ENCODE data around the gene TMED10.

The TMED10 gene

GRCh38 chr14:75175677-75176141 is 703 bp downstream of the TMED10 start:
- H3K36me3 ChIP-seq (replicated peaks), result peaks cover 2% of the 10 kb centered on the region
- peak overlapping the region; percentile 73 for H3K4me3 ChIP-seq (ENCODE audit: low read depth, low read length)
- in situ Hi-C loops (cut with HindIII; ENCODE audit: low pct_ligation_motif_present, low sequenced_read_pairs), result no loop called here
- no peaks in the 10 kb centered on the region for H3K27me3 ChIP-seq (replicated peaks)
- no peak for TF ChIP-seq CTCF (IDR thresholded peaks at IDR 0.05; ENCODE audit: low read depth, low read length, missing control alignments)
- H3K27ac ChIP-seq, result peak overlapping the region; percentile 98
- no peak for DNase-seq

- Histone ChIP-seq H3K36me3 (replicated peaks) (peaks cover 2% of the 10 kb centered on the region), H3K27me3 (replicated peaks) (no peaks in the 10 kb centered on the region), H3K4me3 (ENCODE audit: low read depth, low read length) (no peak overlapping the region), H3K27ac (no peak overlapping the region)
- no peak for TF ChIP-seq CTCF (IDR thresholded peaks at IDR 0.05; ENCODE audit: low read depth, low read length, missing control alignments)
- DNase-seq, result no peak
- in situ Hi-C loops (cut with HindIII; ENCODE audit: low pct_ligation_motif_present, low sequenced_read_pairs), result no loop called here
Measured at GRCh38 chr14:75174066-75174465, 2.3 kb downstream of the TMED10 start.

GRCh38 chr14:75170772-75171171 is 5.6 kb downstream of the TMED10 start:
- no peak for TF ChIP-seq CTCF (IDR thresholded peaks at IDR 0.05; ENCODE audit: low read depth, low read length, missing control alignments)
- Histone ChIP-seq H3K27me3 (replicated peaks) (no peaks in the 10 kb centered on the region), H3K36me3 (replicated peaks) (no peaks in the 10 kb centered on the region), H3K27ac (no peak overlapping the region), H3K4me3 (ENCODE audit: low read depth, low read length) (no peak overlapping the region)
- in situ Hi-C loops (cut with HindIII; ENCODE audit: low pct_ligation_motif_present, low sequenced_read_pairs), result no loop called here
- DNase-seq, result no peak

GRCh38 chr14:75168586-75169335 is 7.7 kb downstream of the TMED10 start:
- no peak for TF ChIP-seq CTCF (IDR thresholded peaks at IDR 0.05; ENCODE audit: low read depth, low read length, missing control alignments)
- H3K27me3 ChIP-seq (replicated peaks), result no peaks in the 10 kb centered on the region
- H3K36me3 ChIP-seq (replicated peaks), result no peaks in the 10 kb centered on the region
- in situ Hi-C loops (cut with HindIII; ENCODE audit: low pct_ligation_motif_present, low sequenced_read_pairs), result no loop called here
- DNase-seq, result no peak
- H3K27ac ChIP-seq, result no peak overlapping the region
- H3K4me3 ChIP-seq (ENCODE audit: low read depth, low read length), result no peak overlapping the region

GRCh38 chr14:75167325-75167724 is 9.1 kb downstream of the TMED10 start:
- Histone ChIP-seq H3K27ac (no peak overlapping the region), H3K27me3 (replicated peaks) (no peaks in the 10 kb centered on the region), H3K36me3 (replicated peaks) (no peaks in the 10 kb centered on the region), H3K4me3 (ENCODE audit: low read depth, low read length) (no peak overlapping the region)
- TF ChIP-seq CTCF (IDR thresholded peaks at IDR 0.05; ENCODE audit: low read depth, low read length, missing control alignments), result no peak
- no peak for DNase-seq
- in situ Hi-C loops (cut with HindIII; ENCODE audit: low pct_ligation_motif_present, low sequenced_read_pairs), result no loop called here
